Lower leg skin (tissue), 4 donors: ENCODE results near the gene CA10. TPM values are rescaled to one million over a fixed set of nuclear protein-coding genes. Genes with fewer than 3 reads are reported as not detected.

ENCODE experiments used
- DNase-seq, 2 donors: peaks; one replicate each; pipeline ENCODE4 v3.0.0-alpha.2; 2019; ENCODE audit warnings: low spot score in 2 of 2
- H3K4me3 ChIP-seq: fragments of 200-600 bp; sonication (generic); 2 replicates; pipeline ENCODE4 v1.5.1; 2017; ENCODE audit warnings: mild to moderate bottlenecking, low read depth; ENCODE audit not compliant: poor library complexity, severe bottlenecking
- POLR2A ChIP-seq, 2 donors: fragments of 450-650 bp; IDR thresholded peaks; one replicate each; pipeline ENCODE4 v1.6.1; 2016 to 2017; ENCODE audit warnings: antibody characterized with exemption in 2 of 2, mild to moderate bottlenecking in 1 of 2, moderate library complexity in 1 of 2
- WGBS, 2 donors: methylation state at CpG; one replicate each; pipeline ENCODE4 v1.1.5; 2018; 5-methylcytosine and 5-hydroxymethylcytosine counted together
- intact Hi-C: fragments of 100-400 bp; cut with DNase I; formaldehyde crosslinking; loops from one replicate; pipeline ENCODE4 v1.15.0; 2023; ENCODE audit warnings: low total_unique reads
- total RNA-seq, 4 donors: library from RNA; depleted of rRNA; stranded (reverse); fragments of >200 nt; gene quantifications; one replicate each; pipeline ENCODE4 v1.1.0, GENCODE V29; 2016
- TF ChIP-seq, protein P1 (sequence below), 3 donors: fragments of 450-650 bp; IDR thresholded peaks; one replicate each; pipeline ENCODE4 v1.5.1; 2016; ENCODE audit warnings: antibody characterized with exemption in 3 of 3, mild to moderate bottlenecking in 3 of 3, moderate library complexity in 2 of 3

CA10 gene
- total RNA-seq, 4 donors from 2014 or later, result not detected

DNA sequence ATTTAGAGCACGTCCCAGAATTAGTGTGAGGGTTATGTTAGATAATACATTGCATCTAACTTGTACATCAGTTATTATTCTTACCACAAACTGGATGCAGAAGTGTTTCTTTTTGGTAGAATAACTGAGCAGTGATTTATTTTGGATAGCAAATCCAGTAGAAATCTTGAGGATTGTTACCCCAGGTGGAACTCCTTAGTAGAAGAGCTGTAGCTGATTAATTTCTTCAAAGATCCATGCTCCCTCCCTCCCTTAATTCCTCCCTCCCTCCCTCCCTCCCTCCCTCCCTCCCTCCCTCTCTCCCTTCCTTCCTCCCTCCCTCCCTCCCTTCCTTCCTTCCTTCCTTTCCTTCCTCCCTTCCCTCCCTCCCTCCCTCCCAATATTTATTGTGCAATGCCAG is 337.7 kb downstream of the CA10 start:
- TF ChIP-seq, protein P1, sequence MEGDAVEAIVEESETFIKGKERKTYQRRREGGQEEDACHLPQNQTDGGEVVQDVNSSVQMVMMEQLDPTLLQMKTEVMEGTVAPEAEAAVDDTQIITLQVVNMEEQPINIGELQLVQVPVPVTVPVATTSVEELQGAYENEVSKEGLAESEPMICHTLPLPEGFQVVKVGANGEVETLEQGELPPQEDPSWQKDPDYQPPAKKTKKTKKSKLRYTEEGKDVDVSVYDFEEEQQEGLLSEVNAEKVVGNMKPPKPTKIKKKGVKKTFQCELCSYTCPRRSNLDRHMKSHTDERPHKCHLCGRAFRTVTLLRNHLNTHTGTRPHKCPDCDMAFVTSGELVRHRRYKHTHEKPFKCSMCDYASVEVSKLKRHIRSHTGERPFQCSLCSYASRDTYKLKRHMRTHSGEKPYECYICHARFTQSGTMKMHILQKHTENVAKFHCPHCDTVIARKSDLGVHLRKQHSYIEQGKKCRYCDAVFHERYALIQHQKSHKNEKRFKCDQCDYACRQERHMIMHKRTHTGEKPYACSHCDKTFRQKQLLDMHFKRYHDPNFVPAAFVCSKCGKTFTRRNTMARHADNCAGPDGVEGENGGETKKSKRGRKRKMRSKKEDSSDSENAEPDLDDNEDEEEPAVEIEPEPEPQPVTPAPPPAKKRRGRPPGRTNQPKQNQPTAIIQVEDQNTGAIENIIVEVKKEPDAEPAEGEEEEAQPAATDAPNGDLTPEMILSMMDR (IDR thresholded peaks at IDR 0.05), result no peak
- TF ChIP-seq POLR2A (IDR thresholded peaks at IDR 0.05), result no peak
- no peak overlapping the region for H3K4me3 ChIP-seq
- no peak for DNase-seq
- 53 to 58% methylated on average over 1 of the region's 1 CpG for WGBS, 2 donors
- intact Hi-C loops, result no loop called here

DNA sequence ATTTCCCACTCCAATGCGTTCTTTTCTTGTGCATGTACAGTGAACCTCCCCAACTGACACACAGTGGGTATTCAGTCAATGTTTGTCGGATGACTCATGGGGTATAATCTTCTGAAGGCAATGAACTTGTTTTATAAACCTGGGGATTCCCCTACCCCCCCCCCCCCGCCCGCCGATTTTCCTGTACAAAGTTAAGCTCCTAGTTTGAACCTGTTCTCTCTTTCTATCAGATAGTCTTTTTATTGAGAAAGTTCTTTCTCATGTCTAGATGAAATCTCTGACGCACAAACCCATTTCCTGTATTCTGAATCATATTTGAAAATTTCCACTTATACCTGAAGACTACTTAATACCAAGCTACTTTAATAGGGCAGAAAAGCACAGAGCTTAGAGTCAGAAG is 338.3 kb downstream of the CA10 start:
- intact Hi-C loops, result no loop called here
- DNase-seq, result no peak
- H3K4me3 ChIP-seq, result no peak overlapping the region
- TF ChIP-seq, protein P1 (IDR thresholded peaks at IDR 0.05), result no peak
- TF ChIP-seq POLR2A (IDR thresholded peaks at IDR 0.05), result no peak
- 62 to 74% methylated on average over 6 of the region's 6 CpGs for WGBS, 2 donors

DNA sequence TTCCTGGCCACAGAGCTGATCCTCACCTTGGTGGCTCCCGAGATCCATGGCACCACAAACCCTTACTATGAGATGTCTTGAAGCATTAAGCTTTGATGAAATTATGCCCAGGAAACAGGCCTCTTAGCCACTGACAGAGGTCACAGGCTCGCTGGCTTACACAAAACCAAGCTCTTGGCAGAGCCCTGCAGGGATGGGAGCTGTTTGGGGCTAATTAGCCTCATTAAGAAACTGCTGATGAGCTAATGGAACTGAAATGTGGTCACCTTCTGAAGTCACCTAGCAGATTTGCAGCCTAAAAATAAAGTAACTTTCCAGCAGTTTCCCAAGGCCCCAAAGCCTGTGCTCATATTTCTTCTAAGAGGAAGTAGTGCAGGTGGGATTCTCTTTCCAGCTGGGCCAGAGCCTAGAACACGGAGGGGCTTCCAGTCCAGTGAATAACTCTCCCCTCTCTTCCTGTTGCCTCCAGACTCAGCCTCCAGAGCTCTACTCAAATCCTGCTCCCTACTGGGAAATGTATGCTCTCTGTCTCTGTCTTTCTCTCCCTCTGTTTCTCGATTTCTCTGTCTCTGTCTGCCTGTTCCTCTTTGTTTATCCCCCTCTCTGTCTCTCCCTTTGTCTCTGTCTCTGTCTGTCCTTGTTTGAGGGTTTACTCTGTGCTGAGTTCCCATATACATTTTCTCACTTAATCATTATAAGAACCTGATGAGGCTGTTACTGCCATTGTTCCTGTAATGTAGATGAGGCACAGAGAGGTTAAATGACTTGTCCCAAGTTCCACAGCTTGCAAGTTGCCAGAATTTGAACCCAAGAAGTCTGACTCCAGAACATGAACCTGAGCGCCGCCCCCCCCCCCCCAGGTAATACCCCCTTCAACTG is 338.9 kb downstream of the CA10 start:
- WGBS, 2 donors, result 65 to 70% methylated on average over 6 of the region's 6 CpGs
- no peak overlapping the region for H3K4me3 ChIP-seq
- no peak for TF ChIP-seq POLR2A (IDR thresholded peaks at IDR 0.05)
- TF ChIP-seq, protein P1 (IDR thresholded peaks at IDR 0.05), result no peak
- no peak for DNase-seq
- intact Hi-C loops, result no loop called here

DNA sequence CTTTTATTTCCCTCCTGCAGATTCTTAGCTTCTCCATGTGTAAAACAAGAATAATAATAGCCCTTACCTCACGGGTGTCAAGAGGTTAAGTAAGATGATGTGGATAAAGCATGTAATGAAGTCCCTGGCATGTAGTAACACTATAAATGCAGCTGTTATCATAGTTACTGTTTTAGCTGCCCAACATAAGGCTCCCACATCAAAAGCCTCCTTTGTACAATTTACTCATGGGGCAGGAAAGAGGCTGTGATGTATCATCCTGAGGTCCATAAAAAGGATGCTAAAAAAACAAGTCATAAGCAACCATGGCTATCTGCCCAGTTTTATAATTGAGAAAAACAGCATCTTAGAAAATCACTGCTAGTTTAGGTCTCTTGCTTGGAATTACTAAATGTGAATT is 339.7 kb downstream of the CA10 start:
- no peak overlapping the region for H3K4me3 ChIP-seq
- WGBS, 2 donors, result 44 to 63% methylated on average over 1 of the region's 1 CpG
- TF ChIP-seq POLR2A (IDR thresholded peaks at IDR 0.05), result no peak
- TF ChIP-seq, protein P1 (IDR thresholded peaks at IDR 0.05), result no peak
- intact Hi-C loops, result no loop called here
- no peak for DNase-seq

DNA sequence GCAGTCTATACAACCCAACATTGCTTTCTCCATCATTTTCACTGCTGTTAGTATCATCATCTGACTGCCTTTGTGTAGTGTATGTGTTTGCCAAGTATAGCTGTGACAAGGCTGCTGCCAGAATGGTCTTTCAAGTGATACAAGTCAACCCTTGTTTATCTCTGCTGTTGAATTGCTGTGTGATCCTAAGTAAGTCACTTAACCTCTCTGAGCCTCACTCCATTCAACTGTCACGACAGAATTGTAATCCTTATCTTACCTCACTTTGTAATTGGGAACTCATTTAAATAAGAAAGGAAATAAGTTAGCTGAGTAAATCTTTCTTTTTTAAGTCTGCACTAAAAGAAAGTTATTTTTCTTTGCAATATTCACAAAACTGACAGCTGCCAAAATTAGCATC is 340.6 kb downstream of the CA10 start:
- 58 to 79% methylated on average over 1 of the region's 1 CpG for WGBS, 2 donors
- intact Hi-C loops, result no loop called here
- no peak overlapping the region for H3K4me3 ChIP-seq
- no peak for DNase-seq
- TF ChIP-seq POLR2A (IDR thresholded peaks at IDR 0.05), result no peak
- TF ChIP-seq, protein P1 (IDR thresholded peaks at IDR 0.05), result no peak

DNA sequence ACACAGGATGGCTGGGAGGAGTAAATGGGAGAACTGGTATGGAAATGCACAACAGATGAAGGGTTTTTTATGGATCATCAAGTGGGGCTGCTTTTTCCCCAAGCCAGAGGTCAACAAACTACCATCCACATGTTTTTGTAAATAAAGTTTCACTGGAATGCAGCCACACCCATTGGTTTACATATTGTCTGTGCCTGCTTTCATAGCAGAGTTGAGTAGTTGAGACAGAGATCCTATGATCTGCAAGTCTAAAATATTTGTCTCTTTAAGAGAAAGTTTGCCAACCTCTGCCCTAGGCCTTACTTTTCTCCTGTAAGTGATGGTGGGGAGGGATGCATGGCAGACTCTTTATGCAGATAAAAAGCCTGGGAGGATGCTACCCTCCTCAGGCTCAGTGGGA is 341.4 kb downstream of the CA10 start:
- H3K4me3 ChIP-seq, result no peak overlapping the region
- no peak for DNase-seq
- TF ChIP-seq POLR2A (IDR thresholded peaks at IDR 0.05), result no peak
- TF ChIP-seq, protein P1 (IDR thresholded peaks at IDR 0.05), result no peak
- intact Hi-C loops, result no loop called here
